HL-60 (cell line): Measurements from ENCODE around the gene GAPT.

Experiments used
- DNase-seq, 2 experiments: peaks; one replicate each; pipeline ENCODE4 v3.0.0-alpha.2; 2010 to 2020; ENCODE audit warnings: low read depth in 1 of 2, low spot score in 1 of 2
- H3K27ac ChIP-seq: fragments of 250-450 bp; sonication (Bioruptor Pico); replicated peaks from 2 replicates; pipeline ENCODE4 v1.5.1; 2020; ENCODE audit warnings: mild to moderate bottlenecking, moderate library complexity
- H3K27me3 ChIP-seq: fragments of 250-450 bp; sonication (Bioruptor Pico); 2 replicates; pipeline ENCODE4 v1.5.1; 2021; ENCODE audit warnings: mild to moderate bottlenecking, moderate library complexity; ENCODE audit not compliant: insufficient read depth, poor library complexity, severe bottlenecking
- H3K4me3 ChIP-seq: replicated peaks from 2 replicates; pipeline ENCODE4 v1.5.1; 2011; ENCODE audit warnings: mild to moderate bottlenecking, control low read depth, low read length; ENCODE audit not compliant: insufficient read depth
- GABPA ChIP-seq: IDR thresholded peaks from 2 replicates; pipeline ENCODE4 v1.6.1; 2012; ENCODE audit warnings: low read depth
- POLR2AphosphoS5 ChIP-seq: IDR thresholded peaks from 2 replicates; pipeline ENCODE4 v1.6.1; 2012; ENCODE audit warnings: low read depth
- SPI1 ChIP-seq: IDR thresholded peaks from 2 replicates; pipeline ENCODE4 v1.6.1; 2012; ENCODE audit warnings: low read depth, mild to moderate bottlenecking, borderline replicate concordance
- TF ChIP-seq, protein P1 (sequence below): IDR thresholded peaks from one replicate; pipeline ENCODE4 v1.5.1; 2011; ENCODE audit warnings: low read length, control low read depth, inconsistent platforms; ENCODE audit not compliant: insufficient read depth
- TF ChIP-seq, protein P2 (sequence below): IDR thresholded peaks from 2 replicates; pipeline ENCODE4 v1.6.1; 2012; ENCODE audit warnings: low read depth; ENCODE audit not compliant: insufficient replicate concordance

The GAPT gene

DNA sequence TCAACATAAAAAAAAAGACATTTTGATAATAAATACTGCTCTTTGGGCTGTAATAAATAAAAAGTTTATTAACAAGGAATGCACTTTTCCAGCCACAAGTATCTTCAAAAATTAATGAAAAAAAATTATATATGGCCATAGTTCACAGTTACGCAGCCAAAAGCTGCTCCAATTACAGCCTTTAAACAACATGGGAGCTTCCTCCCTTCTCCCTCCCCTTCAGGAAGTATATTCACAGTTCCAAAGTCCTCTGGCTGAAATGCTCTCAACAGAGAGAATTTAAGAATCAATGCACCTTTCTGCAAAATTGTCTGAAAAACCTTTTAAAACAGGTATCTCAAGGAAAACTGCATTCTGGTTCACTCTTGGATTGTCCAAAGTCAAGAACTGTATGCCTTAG, 37.2 kb upstream of the GAPT start:
- H3K27me3 ChIP-seq = no peaks in the 10 kb centered on the region
- H3K4me3 ChIP-seq = no peak overlapping the region
- no peak for DNase-seq
- no peak overlapping the region for H3K27ac ChIP-seq
- TF ChIP-seq, protein P1, sequence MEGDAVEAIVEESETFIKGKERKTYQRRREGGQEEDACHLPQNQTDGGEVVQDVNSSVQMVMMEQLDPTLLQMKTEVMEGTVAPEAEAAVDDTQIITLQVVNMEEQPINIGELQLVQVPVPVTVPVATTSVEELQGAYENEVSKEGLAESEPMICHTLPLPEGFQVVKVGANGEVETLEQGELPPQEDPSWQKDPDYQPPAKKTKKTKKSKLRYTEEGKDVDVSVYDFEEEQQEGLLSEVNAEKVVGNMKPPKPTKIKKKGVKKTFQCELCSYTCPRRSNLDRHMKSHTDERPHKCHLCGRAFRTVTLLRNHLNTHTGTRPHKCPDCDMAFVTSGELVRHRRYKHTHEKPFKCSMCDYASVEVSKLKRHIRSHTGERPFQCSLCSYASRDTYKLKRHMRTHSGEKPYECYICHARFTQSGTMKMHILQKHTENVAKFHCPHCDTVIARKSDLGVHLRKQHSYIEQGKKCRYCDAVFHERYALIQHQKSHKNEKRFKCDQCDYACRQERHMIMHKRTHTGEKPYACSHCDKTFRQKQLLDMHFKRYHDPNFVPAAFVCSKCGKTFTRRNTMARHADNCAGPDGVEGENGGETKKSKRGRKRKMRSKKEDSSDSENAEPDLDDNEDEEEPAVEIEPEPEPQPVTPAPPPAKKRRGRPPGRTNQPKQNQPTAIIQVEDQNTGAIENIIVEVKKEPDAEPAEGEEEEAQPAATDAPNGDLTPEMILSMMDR = no peak
- TF ChIP-seq, protein P2, sequence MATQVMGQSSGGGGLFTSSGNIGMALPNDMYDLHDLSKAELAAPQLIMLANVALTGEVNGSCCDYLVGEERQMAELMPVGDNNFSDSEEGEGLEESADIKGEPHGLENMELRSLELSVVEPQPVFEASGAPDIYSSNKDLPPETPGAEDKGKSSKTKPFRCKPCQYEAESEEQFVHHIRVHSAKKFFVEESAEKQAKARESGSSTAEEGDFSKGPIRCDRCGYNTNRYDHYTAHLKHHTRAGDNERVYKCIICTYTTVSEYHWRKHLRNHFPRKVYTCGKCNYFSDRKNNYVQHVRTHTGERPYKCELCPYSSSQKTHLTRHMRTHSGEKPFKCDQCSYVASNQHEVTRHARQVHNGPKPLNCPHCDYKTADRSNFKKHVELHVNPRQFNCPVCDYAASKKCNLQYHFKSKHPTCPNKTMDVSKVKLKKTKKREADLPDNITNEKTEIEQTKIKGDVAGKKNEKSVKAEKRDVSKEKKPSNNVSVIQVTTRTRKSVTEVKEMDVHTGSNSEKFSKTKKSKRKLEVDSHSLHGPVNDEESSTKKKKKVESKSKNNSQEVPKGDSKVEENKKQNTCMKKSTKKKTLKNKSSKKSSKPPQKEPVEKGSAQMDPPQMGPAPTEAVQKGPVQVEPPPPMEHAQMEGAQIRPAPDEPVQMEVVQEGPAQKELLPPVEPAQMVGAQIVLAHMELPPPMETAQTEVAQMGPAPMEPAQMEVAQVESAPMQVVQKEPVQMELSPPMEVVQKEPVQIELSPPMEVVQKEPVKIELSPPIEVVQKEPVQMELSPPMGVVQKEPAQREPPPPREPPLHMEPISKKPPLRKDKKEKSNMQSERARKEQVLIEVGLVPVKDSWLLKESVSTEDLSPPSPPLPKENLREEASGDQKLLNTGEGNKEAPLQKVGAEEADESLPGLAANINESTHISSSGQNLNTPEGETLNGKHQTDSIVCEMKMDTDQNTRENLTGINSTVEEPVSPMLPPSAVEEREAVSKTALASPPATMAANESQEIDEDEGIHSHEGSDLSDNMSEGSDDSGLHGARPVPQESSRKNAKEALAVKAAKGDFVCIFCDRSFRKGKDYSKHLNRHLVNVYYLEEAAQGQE = no peak
- TF ChIP-seq SPI1 = no peak
- no peak for TF ChIP-seq GABPA
- no peak for TF ChIP-seq POLR2AphosphoS5

DNA sequence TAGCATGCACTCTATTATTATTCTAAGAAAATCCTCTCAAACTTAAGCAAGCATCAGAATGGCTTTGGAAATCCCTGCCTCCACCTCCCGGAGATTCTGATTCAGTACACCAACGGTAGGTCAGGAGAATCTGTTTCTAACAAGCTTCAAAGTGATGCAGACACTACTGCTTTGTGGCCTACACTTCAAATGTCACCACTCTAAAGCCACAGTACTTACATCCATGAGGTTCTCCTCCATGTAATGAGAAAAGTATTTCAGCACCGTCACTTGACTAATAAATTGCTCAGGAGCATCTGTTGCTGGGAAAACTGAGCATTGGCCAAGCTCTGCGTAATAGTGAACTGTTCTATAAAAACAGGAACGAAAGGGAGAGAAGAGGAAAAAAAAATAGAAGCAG, 36.2 kb upstream of the GAPT start:
- no peak overlapping the region for H3K4me3 ChIP-seq
- H3K27me3 ChIP-seq = no peaks in the 10 kb centered on the region
- H3K27ac ChIP-seq = no peak overlapping the region
- no peak for DNase-seq
- TF ChIP-seq SPI1 (no peak), POLR2AphosphoS5 (no peak), GABPA (no peak)
- TF ChIP-seq, protein P2 = no peak
- TF ChIP-seq, protein P1 = no peak

DNA sequence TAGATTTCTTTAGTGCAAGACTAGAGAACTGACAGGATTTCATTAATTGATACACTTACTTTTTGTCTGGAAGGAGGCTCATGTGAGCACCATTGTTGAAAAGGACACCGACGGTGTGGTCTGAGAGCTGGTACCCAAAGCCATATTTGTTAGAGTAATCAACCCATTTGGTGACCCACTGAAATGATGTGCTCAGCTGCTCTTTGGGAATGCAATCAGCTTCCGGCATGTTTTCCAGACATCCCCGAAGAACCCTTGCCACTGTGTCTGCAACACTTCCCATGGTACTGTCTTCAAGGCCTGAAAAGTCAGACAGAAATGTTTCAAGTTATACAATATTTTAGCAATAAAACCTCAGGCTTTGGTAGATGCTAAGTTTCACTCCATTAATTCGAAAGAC, 35.8 kb upstream of the GAPT start:
- Histone ChIP-seq H3K27ac (no peak overlapping the region), H3K27me3 (no peaks in the 10 kb centered on the region), H3K4me3 (no peak overlapping the region)
- TF ChIP-seq, protein P2 = no peak
- no peak for DNase-seq

DNA sequence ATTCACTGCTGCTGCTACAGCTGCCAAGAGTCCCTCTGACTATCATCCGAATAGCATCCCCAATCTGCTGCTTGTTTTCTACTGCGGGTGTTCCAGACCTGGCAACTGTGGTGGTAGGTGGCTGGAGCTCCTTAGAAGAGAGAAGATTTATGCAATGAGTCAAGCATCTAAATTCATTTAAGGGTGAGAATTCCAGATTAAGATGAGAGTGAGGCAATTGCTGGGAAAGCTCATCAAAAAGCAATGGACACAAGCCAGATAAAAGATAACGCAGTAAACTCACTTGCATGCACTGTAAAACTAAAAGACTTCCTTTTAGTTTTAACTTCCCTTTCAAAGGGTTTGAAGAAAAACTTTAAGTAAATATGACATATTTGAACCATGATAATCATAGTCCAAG, 35.2 kb upstream of the GAPT start:
- H3K27ac ChIP-seq = no peak overlapping the region
- no peak for DNase-seq
- H3K4me3 ChIP-seq = no peak overlapping the region
- TF ChIP-seq POLR2AphosphoS5 (no peak), GABPA (no peak), SPI1 (no peak)
- TF ChIP-seq, protein P1 = no peak
- TF ChIP-seq, protein P2 = no peak
- no peaks in the 10 kb centered on the region for H3K27me3 ChIP-seq
